ENCODE results near the gene ZNRD2.

GRCh38 chr11:65620666-65621065, 50.4 kb downstream of the ZNRD2 start:
- TF ChIP-seq CTCF (IDR thresholded peaks at IDR 0.05; ENCODE audit: insufficient read depth, low read length, poor library complexity, severe bottlenecking) = no peak
- no peak for TF ChIP-seq EZH2phosphoT487 (conservative IDR thresholded peaks at IDR 0.05; ENCODE audit: low read length)
